Tibial nerve (tissue), 4 donors: ENCODE results near the gene LMF1.

ENCODE experiments used
- CTCF ChIP-seq, 5 experiments: fragments of 200-600 bp in 3 of 5; fragments of 450-650 bp in 2 of 5; sonication (generic) in 3 of 5; IDR thresholded peaks; one replicate each; pipeline ENCODE4 v1.5.1; 2016 to 2019; ENCODE audit warnings: antibody characterized with exemption in 5 of 5, mild to moderate bottlenecking in 3 of 5, moderate library complexity in 2 of 5
- EP300 ChIP-seq, 2 donors: sonication (generic); formaldehyde crosslinking; IDR thresholded peaks; one replicate each; pipeline ENCODE4 v1.6.1; 2017; ENCODE audit warnings: antibody characterized with exemption in 2 of 2, mild to moderate bottlenecking in 1 of 2

DNA sequence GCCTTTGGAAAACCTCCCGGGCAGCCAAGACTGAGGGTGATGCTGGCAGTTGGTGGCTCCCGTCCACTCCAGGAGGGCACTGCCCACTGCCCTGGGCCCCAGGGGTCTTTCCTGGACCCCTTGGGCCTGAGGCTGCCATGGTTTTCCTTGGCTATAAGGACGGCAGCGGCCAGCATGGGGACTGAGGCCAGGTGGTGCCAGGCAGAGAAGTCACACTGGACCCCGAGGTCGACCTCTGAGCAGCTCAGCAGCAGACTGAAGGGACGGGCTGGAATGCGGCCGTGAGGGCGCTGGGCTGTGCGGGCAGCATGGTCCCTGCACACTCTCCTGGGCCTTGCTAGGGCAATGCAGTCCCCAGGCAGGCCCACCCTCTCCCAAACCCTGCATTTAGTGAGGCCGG, 114.7 kb downstream of the LMF1 start:
- no peak for TF ChIP-seq CTCF (IDR thresholded peaks at IDR 0.05)
- TF ChIP-seq EP300 (IDR thresholded peaks at IDR 0.05) = no peak
